Measurements from ENCODE around the gene PRND. TPM values are rescaled to one million over a fixed set of nuclear protein-coding genes. Genes with fewer than 3 reads are reported as not detected.

Gene PRND
- total and polyA plus RNA-seq, 2 of the 4 experiments (the other 2 are of a cell fraction): not detected

DNA sequence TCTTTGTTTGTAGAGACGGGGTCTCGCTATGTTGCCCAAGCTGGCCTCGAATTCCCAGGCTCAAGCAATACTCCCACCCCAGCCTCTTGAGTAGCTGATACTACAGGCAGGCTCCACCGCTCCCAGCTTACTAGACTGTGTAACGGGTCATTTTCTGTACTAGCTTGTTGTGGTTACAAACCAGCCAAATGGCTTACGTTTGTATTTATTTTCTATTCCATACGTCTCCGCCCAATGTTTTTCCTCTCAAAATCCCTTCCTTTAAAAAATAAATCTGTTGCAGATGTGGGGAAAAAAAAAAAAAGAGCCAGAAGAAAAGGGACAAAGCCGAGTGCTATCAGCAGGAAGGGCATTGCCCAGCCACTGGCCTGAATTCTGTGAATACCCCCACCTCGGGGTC is 41.6 kb downstream of the PRND start:
- WGBS, 2 experiments (ENCODE audit: extremely low coverage in 2 of 2, insufficient read length in 1 of 2): 80% methylated on average over 1 of the region's 10 CpGs; no CpG with 5 or more reads in 1 of the 2 experiments
- in situ Hi-C loops (cut with MboI; ENCODE audit: low sequenced_read_pairs): no loop called here
- CTCF ChIA-PET: no interaction called here

More for the DNA sequence above, 41.6 kb downstream of the PRND start:
- H3K18ac ChIP-seq (ENCODE audit: low read depth, low read length): no peak overlapping the region
- no peaks in the 10 kb centered on the region for H3K9me3 ChIP-seq (ENCODE audit: control insufficient read depth, insufficient read depth, low read length)
- no peaks in the 10 kb centered on the region for H3K36me3 ChIP-seq (ENCODE audit: control insufficient read depth, insufficient read depth, low read length)
- intact Hi-C loops (cut with micrococcal nuclease) (no loop called here), dilution Hi-C loops (cut with HindIII; ENCODE audit: low sequenced_read_pairs, unreplicated experiment) (no loop called here)
- no peak overlapping the region for H3K23ac ChIP-seq (ENCODE audit: low read depth, low read length)
- H2AK5ac ChIP-seq (ENCODE audit: low read depth, low read length): no peak overlapping the region
- no peak for ATAC-seq (ENCODE audit: low read depth)
- H2AFZ ChIP-seq (replicated peaks; ENCODE audit: low read length, poor library complexity): no peak overlapping the region
- H4K91ac ChIP-seq (ENCODE audit: insufficient read depth, low read depth, low read length): no peak overlapping the region
- no peak overlapping the region for H3K9ac ChIP-seq (ENCODE audit: low read depth, low read length)
- H3K4me1 ChIP-seq (ENCODE audit: control insufficient read depth, insufficient read depth, low read length): peaks cover 8% of the 10 kb centered on the region
- no peak overlapping the region for H3K56ac ChIP-seq (ENCODE audit: extremely low read depth, insufficient read depth, low read length)
- no peaks in the 10 kb centered on the region for H3K79me1 ChIP-seq (ENCODE audit: low read depth in 1 of 2, low read length in 2 of 2)
- no peak for DNase-seq
- H3K9me1 ChIP-seq (ENCODE audit: insufficient read depth, low read length): 0 out of 2 replicates have a peak, but pooled peaks cover 2% of the 10 kb centered on the region
- H3K4me3 ChIP-seq (ENCODE audit: insufficient read depth, low read depth, low read length): no peak overlapping the region
- TF ChIP-seq RAD21 (IDR thresholded peaks at IDR 0.05; ENCODE audit: low read length) (no peak), MAFK (IDR thresholded peaks at IDR 0.05; ENCODE audit: low read depth, low read length) (no peak)
- TF ChIP-seq, protein P1, sequence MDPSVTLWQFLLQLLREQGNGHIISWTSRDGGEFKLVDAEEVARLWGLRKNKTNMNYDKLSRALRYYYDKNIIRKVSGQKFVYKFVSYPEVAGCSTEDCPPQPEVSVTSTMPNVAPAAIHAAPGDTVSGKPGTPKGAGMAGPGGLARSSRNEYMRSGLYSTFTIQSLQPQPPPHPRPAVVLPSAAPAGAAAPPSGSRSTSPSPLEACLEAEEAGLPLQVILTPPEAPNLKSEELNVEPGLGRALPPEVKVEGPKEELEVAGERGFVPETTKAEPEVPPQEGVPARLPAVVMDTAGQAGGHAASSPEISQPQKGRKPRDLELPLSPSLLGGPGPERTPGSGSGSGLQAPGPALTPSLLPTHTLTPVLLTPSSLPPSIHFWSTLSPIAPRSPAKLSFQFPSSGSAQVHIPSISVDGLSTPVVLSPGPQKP (IDR thresholded peaks at IDR 0.05; ENCODE audit: borderline replicate concordance, low read depth, low read length): no peak
- no peak overlapping the region for H3K14ac ChIP-seq (replicated peaks; ENCODE audit: low read depth, low read length)
- no peak overlapping the region for H4K5ac ChIP-seq (ENCODE audit: low read depth, low read length)
- H4K8ac ChIP-seq (ENCODE audit: low read depth in 2 of 2, low read length in 2 of 2): no peak overlapping the region
- no peak overlapping the region for H2AK9ac ChIP-seq (replicated peaks; ENCODE audit: low read depth, low read length, poor library complexity)
- H3K27ac ChIP-seq (ENCODE audit: insufficient read depth, low read length): no peak overlapping the region
- no peak overlapping the region for H3K4me2 ChIP-seq (ENCODE audit: low read depth, low read length)
- H2BK5ac ChIP-seq (ENCODE audit: low read depth, low read length, poor library complexity, severe bottlenecking): no peak overlapping the region
- no TSS peak for BruUV-seq (replicated peaks)
- no peak overlapping the region for H2BK20ac ChIP-seq (ENCODE audit: low read depth, low read length)
- no peak overlapping the region for H3K4ac ChIP-seq (ENCODE audit: low read depth, low read length)
- no peak overlapping the region for H2BK15ac ChIP-seq (ENCODE audit: low read depth, low read length)
- H4K20me1 ChIP-seq (ENCODE audit: insufficient read depth, low read length): no peaks in the 10 kb centered on the region
- H2BK120ac ChIP-seq (ENCODE audit: low read depth, low read length): no peak overlapping the region
- POLR2A ChIA-PET (ENCODE audit: unreplicated experiment): interaction anchor here (0.7 kb wide), 1 partner anchor 260 kb away, joined by 3 read pairs; no protein-coding TSS in a partner anchor
- peaks cover 3% of the 10 kb centered on the region; the same call in 1 of the 2 replicates for H3K27me3 ChIP-seq (ENCODE audit: control insufficient read depth, insufficient read depth, low read length)

All from IMR-90 (cell line).